OCI-LY3 (cell line): ENCODE measurements around the gene GOLGA6A.

Experiments used
- CTCF ChIP-seq: fragments of 200-600, 300-600 bp; sonication (generic); IDR thresholded peaks from 2 replicates; pipeline ENCODE4 v1.5.1; 2014; ENCODE audit warnings: antibody characterized with exemption, low read length, low read depth
- EZH2phosphoT487 ChIP-seq: fragments of 200-600 bp; shearing (Covaris generic); IDR thresholded peaks from 2 replicates; pipeline ENCODE4 v1.6.1; 2018; ENCODE audit warnings: antibody characterized with exemption, mixed run types, low read depth

GRCh38 chr15:74127954-74128784 lies 45.8 kb upstream of the GOLGA6A start:
- TF ChIP-seq CTCF (no peak), EZH2phosphoT487 (no peak)
